ENCODE measurements around the gene PPP1R16B.
"Not testable (repeated sequence)": the region's sequence is repeated elsewhere in the genome, so short reads cannot be mapped to it uniquely, and the experiment has no call there.

Gene PPP1R16B

GRCh38 chr20:38812709-38813573, 7.4 kb downstream of the PPP1R16B start:
- Histone ChIP-seq H3K36me3 (peaks cover 38% of the 10 kb centered on the region), H3K4me1 (peaks cover 4% of the 10 kb centered on the region), H3K27me3 (no peaks in the 10 kb centered on the region), H3K4me3 (ENCODE audit: low read depth, low read length) (no peak overlapping the region), H3K9me3 (no peaks in the 10 kb centered on the region)
- no peak for DNase-seq
- no peak for TF ChIP-seq CTCF (IDR thresholded peaks at IDR 0.05; ENCODE audit: low read depth, low read length)

GRCh38 chr20:38813574-38813962, 8.1 kb downstream of the PPP1R16B start:
- DNase-seq; H3K4me1 ChIP-seq; H3K4me3 ChIP-seq (ENCODE audit: low read depth, low read length); H3K27me3 ChIP-seq; H3K9me3 ChIP-seq: not testable (repeated sequence)
- peaks cover 38% of the 10 kb centered on the region for H3K36me3 ChIP-seq

DNA sequence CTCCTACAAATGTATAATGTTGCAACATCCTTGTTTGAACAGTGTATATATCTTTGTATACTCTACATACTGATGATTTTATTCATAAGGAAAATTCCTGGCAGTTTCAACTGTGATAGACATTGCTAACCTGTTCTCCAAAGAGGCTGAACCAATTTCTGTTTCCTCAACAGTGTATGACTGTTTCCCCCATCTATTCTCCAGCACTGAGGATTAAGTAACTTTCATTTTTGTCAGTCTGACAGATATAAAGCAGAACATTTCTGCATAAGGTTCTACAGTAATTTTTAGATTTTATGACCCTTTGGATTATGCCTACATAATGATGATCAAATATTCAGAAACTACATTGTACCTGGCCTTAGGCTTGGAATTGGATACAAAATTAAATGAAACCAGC, 9.9 kb downstream of the PPP1R16B start:
- H3K36me3 ChIP-seq, result peaks cover 34% of the 10 kb centered on the region
- H3K27me3 ChIP-seq, result no peaks in the 10 kb centered on the region
- no peak for DNase-seq
- H3K4me3 ChIP-seq (ENCODE audit: low read depth, low read length), result no peak overlapping the region
- TF ChIP-seq CTCF (IDR thresholded peaks at IDR 0.05; ENCODE audit: low read depth, low read length), result no peak
- peaks cover 9% of the 10 kb centered on the region for H3K4me1 ChIP-seq
- no peaks in the 10 kb centered on the region for H3K9me3 ChIP-seq

- H3K4me3 ChIP-seq (ENCODE audit: low read depth, low read length), result no peak overlapping the region
Measured at GRCh38 chr20:38818113-38819065, 12.9 kb downstream of the PPP1R16B start.

GRCh38 chr20:38825571-38825900, 20.0 kb downstream of the PPP1R16B start:
- Histone ChIP-seq H3K36me3 (peaks cover 60% of the 10 kb centered on the region), H3K9me3 (no peaks in the 10 kb centered on the region), H3K4me1 (peaks cover 9% of the 10 kb centered on the region; the same call in 1 of the 2 replicates), H3K27me3 (no peaks in the 10 kb centered on the region), H3K4me3 (ENCODE audit: low read depth, low read length) (no peak overlapping the region)
- no peak for DNase-seq
- TF ChIP-seq CTCF (IDR thresholded peaks at IDR 0.05; ENCODE audit: low read depth, low read length), result no peak

More at GRCh38 chr20:38818113-38819065, 12.9 kb downstream of the PPP1R16B start:
- H3K27me3 ChIP-seq, result no peaks in the 10 kb centered on the region
- H3K36me3 ChIP-seq, result peaks cover 34% of the 10 kb centered on the region
- no peak for DNase-seq
- H3K4me1 ChIP-seq, result peaks cover 5% of the 10 kb centered on the region; the same call in 1 of the 2 replicates
- H3K9me3 ChIP-seq, result no peaks in the 10 kb centered on the region
- no peak for TF ChIP-seq CTCF (IDR thresholded peaks at IDR 0.05; ENCODE audit: low read depth, low read length)

DNA sequence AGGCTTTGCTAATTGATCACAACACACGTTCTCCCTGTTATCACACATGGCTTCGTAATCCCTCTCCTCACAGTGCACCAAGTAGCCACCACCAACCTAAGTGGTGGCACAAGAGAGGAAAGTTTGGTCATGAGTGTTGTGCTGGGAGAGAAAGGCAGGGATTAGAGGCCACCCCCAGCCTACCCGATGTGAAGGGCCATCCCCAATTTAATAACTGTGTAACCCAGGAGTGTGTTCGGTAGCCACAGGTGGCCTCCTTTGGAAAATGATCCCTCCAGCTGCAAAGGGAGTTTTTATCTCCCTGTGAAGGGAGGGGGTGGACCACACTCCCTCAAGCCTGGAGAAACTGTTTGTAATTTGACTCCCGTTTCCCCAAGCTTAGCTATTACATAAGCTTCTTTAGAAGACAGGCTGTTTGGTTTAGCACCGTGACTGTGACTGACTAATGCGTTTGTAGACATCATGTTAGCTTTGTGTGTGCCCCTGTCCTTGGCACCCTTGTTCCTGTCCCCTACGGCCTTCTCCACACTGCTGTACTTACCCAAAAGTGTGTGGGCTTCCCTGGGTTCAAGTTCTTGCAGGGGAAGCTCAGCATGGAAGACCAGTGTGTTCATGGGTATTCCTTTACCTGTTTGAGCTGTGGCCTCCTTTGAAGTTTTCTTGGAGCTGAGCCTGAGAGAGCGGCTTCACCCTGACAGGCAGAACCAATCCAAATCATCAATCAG, 20.6 kb downstream of the PPP1R16B start:
- H3K27me3 ChIP-seq, result no peaks in the 10 kb centered on the region
- no peak for TF ChIP-seq CTCF (IDR thresholded peaks at IDR 0.05; ENCODE audit: low read depth, low read length)
- peaks cover 59% of the 10 kb centered on the region for H3K36me3 ChIP-seq
- H3K4me1 ChIP-seq, result peaks cover 9% of the 10 kb centered on the region; the same call in 1 of the 2 replicates
- H3K4me3 ChIP-seq (ENCODE audit: low read depth, low read length), result no peak overlapping the region
- DNase-seq, result no peak
- no peaks in the 10 kb centered on the region for H3K9me3 ChIP-seq
